Measurements from ENCODE around the gene NAALAD2.
A peak's percentile ranks its signal among the peaks of the same experiment; 100 is the strongest.
"Not testable (repeated sequence)": the region's sequence is repeated elsewhere in the genome, so short reads cannot be mapped to it uniquely, and the experiment has no call there.

Gene NAALAD2

GRCh38 chr11:90134478-90135003, at the start of gene NAALAD2:
NAALAD2 (plus strand) TSS chr11:90134663; CDS start chr11:90134759, 96 bp downstream.
- peak in 48 of 51 donors; percentile 4 to 87 (median 48) for DNase-seq

- not testable (repeated sequence) for DNase-seq
Observed at GRCh38 chr11:90085650-90086049, 48.8 kb upstream of the NAALAD2 start, which contains the start of gene UBTFL1. UBTFL1 (plus strand) TSS chr11:90085950; CDS start chr11:90085950, 0 bp downstream.

GRCh38 chr11:90088731-90089130, 45.7 kb upstream of the NAALAD2 start:
- DNase-seq: not testable (repeated sequence)

- not testable (repeated sequence) for DNase-seq
Observed at GRCh38 chr11:90095230-90095924, 39.1 kb upstream of the NAALAD2 start.

- peak in 19 of 51 donors; percentile 1 to 42 (median 16) for DNase-seq
Observed at GRCh38 chr11:90098261-90098660, 36.2 kb upstream of the NAALAD2 start.

- DNase-seq: no peak
Observed at GRCh38 chr11:90100431-90100830, 34.0 kb upstream of the NAALAD2 start.

- peak in 1 of 51 donors; percentile 9 for DNase-seq
Observed at GRCh38 chr11:90113541-90113940, 20.9 kb upstream of the NAALAD2 start.

GRCh38 chr11:90120191-90120590, 14.3 kb upstream of the NAALAD2 start:
- no peak for DNase-seq

- no peak for DNase-seq
Observed at GRCh38 chr11:90124371-90124770, 10.1 kb upstream of the NAALAD2 start.

GRCh38 chr11:90124946-90125345, 9.5 kb upstream of the NAALAD2 start:
- DNase-seq: no peak

- no peak for DNase-seq
Observed at GRCh38 chr11:90133560-90134477, 644 bp upstream of the NAALAD2 start.

GRCh38 chr11:90135016-90135415, 553 bp downstream of the NAALAD2 start:
- peak in 1 of 51 donors; percentile 63 for DNase-seq

GRCh38 chr11:90148900-90149299, 14.4 kb downstream of the NAALAD2 start:
- no peak for DNase-seq

- DNase-seq: not testable (repeated sequence)
Observed at GRCh38 chr11:90166982-90167573, 32.6 kb downstream of the NAALAD2 start.

GRCh38 chr11:90167704-90168103, 33.2 kb downstream of the NAALAD2 start:
- not testable (repeated sequence) for DNase-seq

- DNase-seq: no peak
Observed at GRCh38 chr11:90168571-90168970, 34.1 kb downstream of the NAALAD2 start.

GRCh38 chr11:90171359-90171758, 36.9 kb downstream of the NAALAD2 start:
- no peak for DNase-seq

GRCh38 chr11:90176069-90176468, 41.6 kb downstream of the NAALAD2 start:
- no peak for DNase-seq

- DNase-seq: no peak
Observed at GRCh38 chr11:90178751-90179150, 44.3 kb downstream of the NAALAD2 start.

- no peak for DNase-seq
Observed at GRCh38 chr11:90179923-90180322, 45.5 kb downstream of the NAALAD2 start.

- DNase-seq: no peak
Observed at GRCh38 chr11:90187839-90188238, 53.4 kb downstream of the NAALAD2 start.

GRCh38 chr11:90189011-90189410, 54.5 kb downstream of the NAALAD2 start:
- no peak for DNase-seq
